ENCODE results near the gene TTC24.
"Not testable (repeated sequence)": the region's sequence is repeated elsewhere in the genome, so short reads cannot be mapped to it uniquely, and the experiment has no call there.

The TTC24 gene

DNA sequence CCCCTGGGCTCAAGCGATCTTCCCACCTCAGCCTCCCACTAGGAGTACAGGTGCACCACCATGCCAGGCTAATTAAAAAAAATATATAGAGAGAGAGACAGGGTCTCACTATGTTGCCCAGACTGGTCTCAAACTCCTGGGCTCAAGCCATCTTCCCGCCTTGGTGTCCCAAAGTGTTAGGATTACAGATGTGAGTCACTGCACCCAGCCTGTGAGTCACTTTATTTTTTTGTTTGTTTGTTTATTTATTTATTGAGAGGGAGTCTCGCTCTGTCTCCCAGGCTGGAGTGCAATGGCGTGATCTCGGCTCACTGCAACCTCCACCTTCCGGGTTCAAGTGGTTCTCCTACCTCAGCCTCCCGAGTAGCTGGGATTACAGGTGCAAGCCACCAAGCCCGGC lies 8.4 kb downstream of the TTC24 start:
- not testable (repeated sequence) for DNase-seq (ENCODE audit: low read depth)

DNA sequence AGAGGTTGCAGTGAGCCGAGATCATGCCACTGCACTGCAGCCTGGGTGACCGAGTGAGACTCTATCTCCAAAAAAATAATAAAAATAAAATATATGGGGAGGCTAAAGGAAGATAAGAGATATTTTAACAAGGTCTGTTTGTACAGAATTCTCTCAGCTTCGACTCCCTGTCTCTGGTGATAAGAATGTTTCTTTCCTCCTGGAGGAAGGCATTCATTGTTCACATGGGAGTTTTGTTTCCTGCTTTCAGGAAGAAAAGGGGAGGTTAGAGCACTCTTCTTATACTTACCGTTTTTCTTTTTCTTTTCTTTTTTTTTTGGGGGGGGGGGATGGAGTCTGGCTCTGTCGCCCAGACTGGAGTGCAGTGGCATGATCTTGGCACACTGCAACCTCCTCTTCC lies 10.0 kb downstream of the TTC24 start:
- DNase-seq (ENCODE audit: low read depth) = no peak

DNA sequence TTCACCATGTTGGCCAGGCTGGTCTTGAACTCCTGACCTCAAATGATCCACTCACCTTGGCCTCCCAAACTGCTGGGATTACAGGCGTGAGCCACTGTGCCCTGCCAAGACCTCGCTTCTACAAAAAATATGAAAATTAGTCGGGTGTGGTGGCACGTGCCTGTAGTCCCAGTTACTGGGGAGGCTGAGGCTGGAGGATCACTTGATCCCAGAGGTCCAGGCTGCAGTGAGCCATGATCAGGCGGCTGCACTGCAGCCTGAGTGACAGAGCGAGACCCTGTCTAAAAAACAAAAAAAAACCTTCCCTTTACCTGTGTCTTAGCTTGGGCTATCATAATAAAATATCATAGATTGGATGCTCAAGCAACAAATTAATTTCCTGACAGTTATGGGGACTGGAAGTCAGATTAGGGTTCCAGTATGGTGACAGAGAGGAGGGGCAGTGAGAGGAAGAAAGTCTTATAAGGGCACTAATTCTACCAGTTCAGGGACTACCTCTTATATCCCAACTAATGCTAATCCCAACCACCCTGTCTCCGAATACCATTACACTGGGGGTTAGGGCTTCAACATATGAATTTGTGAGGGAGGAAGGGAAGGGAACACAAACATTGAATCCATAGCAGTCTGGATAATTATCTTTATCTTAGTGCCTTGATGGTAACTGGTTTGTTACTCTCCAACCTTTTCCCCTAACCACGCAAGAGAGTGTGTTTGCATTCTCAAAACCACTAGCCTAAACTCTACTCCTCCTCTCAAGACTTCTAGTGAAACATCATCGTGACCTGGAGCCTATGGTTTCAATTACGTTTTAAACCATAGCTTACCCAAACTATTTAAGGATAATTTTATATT lies 11.0 kb downstream of the TTC24 start:
- DNase-seq (ENCODE audit: low read depth) = no peak

DNA sequence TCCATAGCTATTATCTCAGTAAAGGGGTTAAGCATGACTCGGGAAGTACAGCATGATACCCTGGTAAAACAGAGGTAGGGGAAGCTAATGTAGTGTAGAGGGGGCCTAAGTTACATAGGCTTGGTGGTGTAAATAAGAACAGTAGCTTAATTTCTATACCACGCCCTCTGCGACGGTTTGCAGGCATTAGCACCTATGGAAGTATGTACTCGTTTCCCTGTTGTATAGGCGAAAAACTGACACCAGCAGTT lies 11.6 kb downstream of the TTC24 start:
- no peak for DNase-seq (ENCODE audit: low read depth)

DNA sequence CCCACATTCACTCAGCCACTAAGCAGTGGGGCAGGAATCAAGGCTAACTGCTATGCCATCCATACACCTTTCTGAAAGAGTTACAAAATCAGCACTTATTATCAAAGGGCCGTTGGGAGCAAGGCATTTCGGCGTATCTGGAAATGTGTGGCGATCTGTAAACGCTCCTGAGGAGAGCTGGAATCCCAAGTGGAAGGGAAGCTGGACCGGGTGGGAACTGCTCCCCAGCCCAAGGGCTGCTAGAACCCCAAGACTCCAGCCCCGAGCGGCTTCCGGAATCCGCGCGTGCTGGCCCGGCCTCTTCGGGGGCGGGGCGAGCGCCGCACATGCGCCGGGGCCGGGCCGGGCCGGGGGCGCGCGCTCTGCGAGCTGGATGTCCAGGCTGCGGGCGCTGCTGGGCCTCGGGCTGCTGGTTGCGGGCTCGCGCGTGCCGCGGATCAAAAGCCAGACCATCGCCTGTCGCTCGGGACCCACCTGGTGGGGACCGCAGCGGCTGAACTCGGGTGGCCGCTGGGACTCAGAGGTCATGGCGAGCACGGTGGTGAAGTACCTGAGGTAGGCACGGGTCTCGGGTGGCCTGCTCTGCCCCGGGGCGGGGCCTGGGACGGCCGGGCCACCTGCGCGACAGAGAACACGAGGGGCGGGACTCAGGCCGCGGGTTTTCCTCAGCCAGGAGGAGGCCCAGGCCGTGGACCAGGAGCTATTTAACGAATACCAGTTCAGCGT lies 12.1 kb downstream of the TTC24 start, which contains the start of gene NAXE:
Gene NAXE, plus strand, starts transcription at position 345 of the 726 bp plus-strand sequence. Its CDS starts 29 bp downstream, at position 374.
- no peak for DNase-seq (ENCODE audit: low read depth)

DNA sequence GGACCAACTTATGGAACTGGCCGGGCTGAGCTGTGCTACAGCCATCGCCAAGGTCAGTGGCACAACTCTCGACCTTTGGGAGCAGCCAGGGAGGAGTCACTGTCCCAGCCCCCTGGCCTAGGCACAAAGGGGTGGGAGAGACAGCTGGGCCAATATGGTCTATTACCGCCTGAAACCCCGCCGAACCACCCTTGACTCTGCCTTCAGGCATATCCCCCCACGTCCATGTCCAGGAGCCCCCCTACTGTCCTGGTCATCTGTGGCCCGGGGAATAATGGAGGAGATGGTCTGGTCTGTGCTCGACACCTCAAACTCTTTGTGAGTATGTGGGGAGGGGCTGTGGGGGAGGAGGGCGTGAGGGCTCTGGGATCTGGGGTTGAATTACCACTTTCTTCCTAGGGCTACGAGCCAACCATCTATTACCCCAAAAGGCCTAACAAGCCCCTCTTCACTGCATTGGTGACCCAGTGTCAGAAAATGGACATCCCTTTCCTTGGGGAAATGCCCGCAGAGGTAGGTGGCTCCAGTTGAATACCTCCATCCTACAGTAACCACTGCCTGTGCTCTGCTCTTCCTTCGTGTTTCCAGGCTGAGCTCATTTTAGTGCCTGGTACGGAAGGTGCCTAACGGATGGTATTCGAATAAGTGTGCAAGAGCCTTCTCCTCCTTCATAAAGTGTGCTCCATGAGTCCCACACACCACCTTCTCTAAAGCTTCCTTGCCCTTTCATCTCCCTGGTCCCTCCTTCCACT lies 12.8 kb downstream of the TTC24 start:
- no peak for DNase-seq (ENCODE audit: low read depth)

DNA sequence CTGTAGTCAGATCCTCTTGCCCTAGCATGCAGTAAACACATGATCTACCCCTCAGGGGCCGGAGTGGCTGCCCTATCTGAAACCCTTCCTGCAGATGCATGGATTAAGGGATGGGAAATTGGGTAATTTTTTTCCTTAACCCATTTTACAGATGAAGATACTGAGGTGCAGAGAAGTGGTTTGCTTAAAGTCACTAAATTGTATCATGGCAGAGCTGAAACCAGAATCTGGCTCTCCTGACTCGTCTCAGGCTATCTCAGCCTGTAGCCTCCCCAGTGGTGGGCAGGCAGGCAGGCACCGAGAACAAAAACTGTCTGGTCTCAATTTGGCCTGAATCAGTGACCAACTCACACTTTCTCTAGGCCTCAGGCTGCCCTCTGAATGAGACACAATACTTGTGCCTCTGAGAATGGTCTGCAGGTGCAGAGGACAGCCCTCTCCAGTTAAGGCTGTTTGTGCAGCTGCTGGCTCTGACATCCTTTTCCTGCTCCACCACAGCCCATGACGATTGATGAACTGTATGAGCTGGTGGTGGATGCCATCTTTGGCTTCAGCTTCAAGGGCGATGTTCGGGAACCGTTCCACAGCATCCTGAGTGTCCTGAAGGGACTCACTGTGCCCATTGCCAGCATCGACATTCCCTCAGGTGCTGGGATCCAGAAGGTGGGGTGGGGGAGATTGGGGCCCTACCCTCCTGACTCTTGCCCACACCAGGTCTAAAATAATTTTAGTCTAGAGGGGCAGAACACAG lies 13.6 kb downstream of the TTC24 start:
- no peak for DNase-seq (ENCODE audit: low read depth)

DNA sequence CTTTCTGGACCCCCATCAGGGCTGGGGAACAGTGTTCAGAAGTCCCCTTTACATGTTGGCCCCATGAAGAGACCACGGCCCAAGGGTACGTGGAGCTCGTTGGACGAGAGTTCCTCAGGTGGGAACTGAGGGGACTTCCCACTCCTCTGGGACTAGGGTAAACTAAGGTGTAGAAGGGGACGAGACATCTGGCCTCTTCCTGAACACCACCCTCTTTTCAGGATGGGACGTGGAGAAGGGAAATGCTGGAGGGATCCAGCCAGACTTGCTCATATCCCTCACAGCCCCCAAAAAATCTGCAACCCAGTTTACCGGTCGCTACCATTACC lies 14.1 kb downstream of the TTC24 start:
- DNase-seq (ENCODE audit: low read depth) = no peak

DNA sequence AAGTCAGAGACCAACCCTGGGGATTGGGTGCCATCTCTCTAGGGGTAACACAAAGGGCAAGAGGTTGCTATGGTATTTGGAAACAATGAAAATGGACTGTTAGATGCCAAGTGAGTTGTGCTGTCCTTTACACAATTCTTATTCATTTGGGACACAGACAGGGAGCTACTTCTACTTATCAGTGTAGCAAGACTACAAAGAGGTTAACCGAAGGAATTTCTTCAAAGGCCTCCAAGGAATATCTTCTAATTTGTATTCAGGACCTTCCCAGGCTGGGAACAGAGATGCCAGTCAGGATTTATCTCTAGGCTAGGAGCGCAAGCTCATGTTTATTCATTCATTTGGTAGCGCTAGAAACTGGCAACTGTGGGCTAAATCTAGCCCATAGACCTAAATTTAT lies 14.7 kb downstream of the TTC24 start:
- no peak for DNase-seq (ENCODE audit: low read depth)

DNA sequence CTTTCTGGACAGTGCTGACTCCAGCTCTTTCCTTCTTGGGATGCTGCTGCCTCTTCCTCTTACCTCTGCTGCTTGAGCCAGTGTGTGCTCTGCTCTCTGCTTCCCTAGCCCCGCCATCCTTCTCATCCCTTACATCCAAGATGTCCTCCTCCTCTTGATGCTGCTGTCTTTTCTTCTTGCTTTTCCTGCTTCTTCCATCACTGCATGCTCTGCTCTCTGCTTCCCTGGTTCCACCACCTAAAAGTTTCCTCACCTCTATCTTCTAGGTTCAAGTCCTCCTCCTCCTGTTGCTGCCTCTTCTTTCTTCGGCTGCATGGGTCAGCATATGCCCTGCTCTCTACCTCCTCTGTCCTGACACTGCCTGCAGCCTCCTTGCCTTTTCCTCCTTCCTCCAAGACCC lies 15.5 kb downstream of the TTC24 start:
- no peak for DNase-seq (ENCODE audit: low read depth)

DNA sequence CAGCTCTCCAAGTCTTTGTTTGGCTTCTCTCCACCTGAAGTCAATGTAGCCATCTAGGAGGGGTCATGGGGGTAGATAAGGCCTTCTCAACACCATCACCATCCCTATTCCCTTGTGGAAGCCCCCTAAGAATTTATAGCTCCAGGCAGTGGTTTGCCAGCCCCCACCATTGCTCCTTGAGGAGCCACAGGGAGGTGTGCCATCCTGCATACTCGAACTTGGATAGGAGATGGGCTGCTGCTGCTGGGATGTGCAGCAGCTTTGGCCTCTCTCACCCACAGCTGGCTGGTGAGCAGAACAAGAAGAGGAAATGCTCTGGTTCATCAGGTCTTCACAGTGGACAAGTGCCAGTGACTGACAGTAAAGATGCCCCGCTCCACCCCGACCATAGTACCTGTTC lies 16.9 kb downstream of the TTC24 start:
- DNase-seq (ENCODE audit: low read depth) = no peak

DNA sequence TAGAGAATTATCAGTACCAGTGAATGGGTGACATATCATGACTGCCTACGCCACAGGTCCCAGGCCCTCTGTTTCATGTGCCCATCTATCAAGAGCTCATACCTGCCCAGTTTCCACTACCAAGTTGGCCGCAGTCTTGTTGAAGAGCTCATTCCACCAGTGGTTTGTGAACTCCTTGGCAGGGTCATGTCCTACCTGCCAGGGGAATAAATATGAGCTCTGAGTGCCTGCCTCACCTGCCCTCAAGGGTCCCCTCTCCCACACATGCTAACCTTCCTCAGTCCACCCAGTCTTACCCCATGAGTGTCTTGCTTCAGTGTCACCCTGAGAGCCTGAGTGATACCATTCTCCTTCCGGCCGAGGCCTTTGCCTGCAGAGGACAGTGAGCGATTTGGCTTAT lies 18.6 kb downstream of the TTC24 start:
- DNase-seq (ENCODE audit: low read depth) = no peak

DNA sequence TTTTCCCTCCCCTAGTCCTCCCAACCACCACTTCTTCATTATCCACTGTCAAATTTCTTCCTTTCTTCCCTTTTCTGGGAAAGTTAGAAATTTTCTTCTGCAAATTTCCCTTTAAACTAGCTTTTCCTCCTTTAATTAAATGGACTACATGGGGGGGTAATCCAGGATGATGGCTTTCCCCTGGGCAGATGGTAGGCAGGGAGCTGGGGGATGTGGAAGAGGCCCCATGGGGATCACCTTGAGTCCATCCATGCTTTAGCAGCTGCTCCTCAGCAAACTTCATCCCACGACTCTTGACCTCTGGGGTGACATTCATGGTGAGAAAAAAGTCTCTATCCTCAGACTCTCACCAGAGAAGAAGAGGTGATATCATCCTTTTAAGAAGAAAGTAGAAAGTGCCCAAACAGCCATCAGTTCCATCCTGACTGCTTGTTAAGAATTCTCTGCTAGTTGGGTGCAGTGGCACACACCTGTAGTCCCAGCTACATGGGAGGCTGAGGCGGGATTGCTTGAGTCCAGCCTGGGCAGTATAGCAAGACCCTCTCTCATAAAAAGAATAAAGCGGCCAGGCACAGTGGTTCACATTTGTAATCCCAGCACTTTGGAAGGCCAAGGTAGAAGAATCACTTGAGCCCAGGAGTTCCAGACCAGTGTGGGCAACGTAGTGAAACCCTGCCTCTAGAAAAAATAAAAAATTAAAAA lies 19.4 kb downstream of the TTC24 start:
- no peak for DNase-seq (ENCODE audit: low read depth)

DNA sequence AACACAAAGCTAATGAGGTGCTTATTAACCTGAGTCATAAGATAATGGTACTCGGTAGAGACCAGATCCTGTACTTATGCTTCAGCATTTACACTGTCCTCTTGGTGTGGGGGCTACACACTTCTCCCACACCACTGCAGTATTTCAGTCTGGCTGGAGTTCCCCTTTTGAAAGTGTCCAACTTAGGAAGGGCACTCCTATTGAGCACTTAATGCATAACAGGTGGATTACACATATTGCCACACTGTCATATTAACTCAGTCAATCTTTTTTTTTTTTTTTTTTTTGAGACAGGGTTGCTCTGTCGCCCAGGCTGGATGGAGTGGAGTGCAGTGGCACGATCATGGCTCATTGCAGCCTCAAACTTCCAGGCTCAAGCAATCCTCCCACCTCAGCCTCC lies 20.3 kb downstream of the TTC24 start:
- no peak for DNase-seq (ENCODE audit: low read depth)

DNA sequence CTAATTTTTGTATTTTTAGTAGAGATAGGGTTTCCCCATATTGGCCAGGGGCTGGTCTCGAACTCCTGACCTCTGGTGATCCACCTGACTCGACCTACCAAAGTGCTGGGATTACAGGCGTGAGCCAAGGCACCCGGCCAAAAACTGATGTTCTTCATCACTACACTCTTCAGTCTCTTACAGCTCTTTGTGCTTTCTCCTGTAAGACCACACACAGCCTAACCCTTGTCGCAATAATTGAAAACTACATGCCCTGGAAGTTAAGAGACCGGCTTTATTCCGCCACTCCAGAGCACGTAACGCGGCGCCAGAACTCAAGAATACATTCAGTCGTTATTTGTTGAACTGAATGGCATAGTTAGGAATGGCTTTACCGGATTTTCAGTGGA lies 21.2 kb downstream of the TTC24 start:
- DNase-seq (ENCODE audit: low read depth) = no peak

DNA sequence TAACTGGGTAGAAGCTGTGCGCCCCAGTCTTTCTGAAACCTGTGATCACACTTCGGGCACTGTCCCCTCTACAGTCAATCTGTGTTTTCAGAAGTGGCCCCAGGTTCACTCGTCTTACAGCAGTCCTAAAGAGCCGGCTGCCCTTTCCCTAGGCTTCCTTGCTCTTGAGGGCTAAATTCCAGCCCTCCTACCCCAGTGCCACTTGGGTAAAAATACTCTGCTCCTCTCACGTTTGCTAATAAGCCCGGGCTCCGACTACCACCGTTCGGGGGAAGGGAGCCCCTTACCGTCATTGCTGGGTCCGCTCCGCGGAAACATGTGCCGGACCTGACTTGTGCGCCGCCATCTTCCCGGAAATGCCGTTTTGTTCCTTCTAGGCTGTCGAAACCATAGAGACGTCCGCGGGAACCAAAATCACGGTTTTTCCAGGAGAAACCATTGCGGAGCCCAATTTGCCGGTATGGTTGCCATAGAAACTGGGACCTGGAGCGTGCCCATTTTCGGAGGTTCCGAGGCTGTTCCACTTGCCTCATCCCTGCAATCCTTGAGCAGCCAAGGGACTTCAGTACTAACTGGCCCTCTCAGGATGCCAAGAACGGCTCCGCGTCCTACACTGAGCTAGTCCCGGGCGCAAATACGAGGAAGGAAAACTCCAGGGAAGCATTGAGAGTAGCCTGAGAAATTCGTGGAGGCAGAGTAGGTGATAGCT lies 21.8 kb downstream of the TTC24 start, which contains the start of gene GPATCH4:
Gene GPATCH4, minus strand, starts transcription at position 358 of the 709 bp plus-strand sequence.
- DNase-seq (ENCODE audit: low read depth) = peak; percentile 93

DNA sequence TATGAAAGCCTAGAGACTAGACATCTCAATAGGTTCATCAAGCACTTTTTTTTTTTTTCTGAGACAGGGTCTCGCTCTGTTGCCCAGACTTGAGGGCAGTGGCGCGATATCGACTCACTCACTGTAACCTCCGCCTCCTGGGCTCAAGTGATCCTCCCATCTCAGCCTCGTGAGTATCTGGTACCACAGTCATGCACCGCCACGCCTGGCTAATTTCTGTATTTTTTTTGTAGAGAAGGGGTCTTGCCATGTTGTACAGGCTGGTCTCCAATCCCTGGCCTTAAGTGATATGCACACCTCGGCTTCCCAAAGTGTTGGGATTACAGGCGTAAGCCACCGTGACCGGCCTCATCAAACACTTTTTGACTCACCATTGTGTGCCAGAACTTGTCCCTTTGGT lies 22.4 kb downstream of the TTC24 start:
- no peak for DNase-seq (ENCODE audit: low read depth)

DNA sequence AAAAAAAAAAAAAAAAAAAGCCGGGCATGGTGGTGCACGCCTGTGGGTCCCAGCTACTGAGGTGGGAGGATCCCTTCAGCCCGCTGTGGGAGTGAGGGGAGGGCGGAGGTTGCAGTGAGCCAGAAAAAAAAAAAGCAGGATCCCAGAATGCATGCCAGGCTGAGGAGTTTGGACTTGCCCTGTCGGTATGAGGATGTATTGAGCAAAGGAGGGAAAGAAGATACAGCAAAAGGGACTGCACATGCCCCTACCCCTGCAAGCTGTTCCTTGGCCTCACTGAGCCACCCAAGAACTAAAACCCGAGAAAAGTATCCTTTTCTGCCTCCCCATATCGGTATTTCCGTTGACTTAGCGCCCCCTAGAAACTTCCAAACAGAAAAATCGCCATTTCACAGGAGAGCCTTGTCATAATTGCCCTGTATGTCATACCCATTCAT lies 23.1 kb downstream of the TTC24 start:
- DNase-seq (ENCODE audit: low read depth) = no peak

DNA sequence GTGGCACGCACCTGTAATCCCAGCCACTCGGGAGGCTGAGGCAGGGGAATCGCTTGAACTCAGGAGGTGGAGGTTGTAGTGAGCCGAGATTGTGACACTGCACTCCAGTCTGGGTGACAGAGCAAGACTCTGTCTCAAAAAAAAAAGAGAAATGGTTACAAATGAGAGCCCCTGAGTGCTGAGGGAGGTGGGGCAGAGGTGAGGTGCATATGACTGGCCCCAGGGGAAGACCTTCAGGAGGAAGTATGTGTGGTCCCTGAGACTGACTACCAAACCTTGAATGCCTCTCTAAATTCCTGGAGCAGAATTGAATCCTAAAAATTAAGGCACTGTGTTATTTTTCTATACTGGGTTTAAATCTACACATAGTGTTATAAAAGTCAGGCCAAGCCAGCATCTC lies 27.8 kb downstream of the TTC24 start:
- not testable (repeated sequence) for DNase-seq (ENCODE audit: low read depth)

DNA sequence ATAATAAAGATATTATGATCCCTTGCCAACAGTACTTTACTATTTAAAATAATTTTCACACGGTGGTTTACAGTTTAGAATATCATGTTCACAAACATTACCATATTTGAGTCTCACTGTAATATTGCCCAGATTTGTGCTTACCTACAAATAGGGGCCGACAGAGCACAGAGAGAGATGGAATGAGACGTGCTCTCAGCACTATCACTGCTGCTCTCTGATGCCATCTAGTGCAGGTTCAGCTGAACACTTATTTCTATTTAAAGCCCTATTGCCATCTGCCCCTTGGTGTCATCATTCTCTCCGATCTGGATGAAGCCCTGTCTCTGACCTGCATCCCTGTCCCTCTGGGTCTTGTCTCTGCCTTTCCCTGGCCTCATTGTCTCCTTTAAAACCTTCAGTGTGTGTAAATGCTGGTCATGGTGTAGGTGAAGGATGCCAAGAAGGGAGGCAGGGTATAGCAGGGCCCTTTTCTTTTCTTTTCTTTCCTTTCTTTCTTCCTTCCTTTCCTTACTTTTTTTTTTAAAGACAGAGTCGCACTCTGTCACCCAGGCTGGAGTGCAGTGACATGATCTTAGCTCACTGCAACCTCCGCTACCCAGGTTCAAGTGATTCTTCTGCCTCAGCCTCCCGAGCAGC lies 28.6 kb downstream of the TTC24 start:
- DNase-seq (ENCODE audit: low read depth) = peak; percentile 46

DNA sequence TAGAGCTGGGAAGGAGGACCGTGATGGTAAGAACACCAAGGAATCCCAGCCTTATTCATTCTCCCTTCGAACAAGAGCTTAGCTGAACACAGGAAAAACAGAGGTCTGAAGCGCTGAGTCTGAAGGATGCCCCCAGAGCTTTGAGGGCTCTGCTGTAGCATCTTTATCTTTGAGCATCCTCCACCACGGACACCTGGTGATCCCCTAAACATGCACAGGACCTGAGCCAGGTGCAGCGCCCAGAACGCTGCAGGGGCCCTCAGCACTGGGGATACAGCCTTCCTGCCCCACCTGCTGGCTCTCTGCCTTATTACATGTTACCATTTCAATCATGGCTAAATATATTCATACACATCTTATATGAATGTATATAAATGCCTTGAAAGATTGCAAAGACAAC lies 29.5 kb downstream of the TTC24 start:
- DNase-seq (ENCODE audit: low read depth) = no peak

Data from stromal cell of bone marrow (primary cell).